Testis (tissue), 2 donors: Measurements from ENCODE around the gene MRPL32.

ENCODE experiments used
- POLR2A ChIP-seq: fragments of 450-650 bp; IDR thresholded peaks from one replicate; pipeline ENCODE4 v1.6.1; 2017; ENCODE audit warnings: antibody characterized with exemption, mild to moderate bottlenecking, moderate library complexity
- TF ChIP-seq, protein P1 (sequence below), 3 experiments: fragments of 450-650 bp in 2 of 3; fragments of 200-600 bp in 1 of 3; sonication (generic) in 1 of 3; IDR thresholded peaks; one replicate each; pipeline ENCODE4 v1.5.1; 2016 to 2019; ENCODE audit warnings: antibody characterized with exemption in 3 of 3, mild to moderate bottlenecking in 2 of 3, moderate library complexity in 1 of 3

DNA sequence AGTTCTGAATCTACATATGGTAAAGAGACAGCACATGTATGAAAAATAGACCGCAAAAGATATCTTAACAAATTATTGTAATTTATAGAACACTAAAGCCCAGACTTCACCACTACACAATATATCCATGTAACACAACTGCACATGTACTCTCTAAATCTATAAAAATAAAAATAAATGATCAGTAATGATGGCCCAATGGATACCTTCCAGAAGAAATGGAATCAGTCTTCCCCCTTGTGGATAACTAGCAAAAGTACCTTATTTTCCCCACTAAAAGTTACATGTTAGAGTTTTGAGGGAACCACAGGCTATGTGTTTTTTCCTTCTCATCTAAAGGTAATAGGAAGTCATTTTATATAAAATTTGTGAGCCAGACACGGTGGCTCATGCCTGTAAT is 46.0 kb upstream of the MRPL32 start:
- TF ChIP-seq, protein P1, sequence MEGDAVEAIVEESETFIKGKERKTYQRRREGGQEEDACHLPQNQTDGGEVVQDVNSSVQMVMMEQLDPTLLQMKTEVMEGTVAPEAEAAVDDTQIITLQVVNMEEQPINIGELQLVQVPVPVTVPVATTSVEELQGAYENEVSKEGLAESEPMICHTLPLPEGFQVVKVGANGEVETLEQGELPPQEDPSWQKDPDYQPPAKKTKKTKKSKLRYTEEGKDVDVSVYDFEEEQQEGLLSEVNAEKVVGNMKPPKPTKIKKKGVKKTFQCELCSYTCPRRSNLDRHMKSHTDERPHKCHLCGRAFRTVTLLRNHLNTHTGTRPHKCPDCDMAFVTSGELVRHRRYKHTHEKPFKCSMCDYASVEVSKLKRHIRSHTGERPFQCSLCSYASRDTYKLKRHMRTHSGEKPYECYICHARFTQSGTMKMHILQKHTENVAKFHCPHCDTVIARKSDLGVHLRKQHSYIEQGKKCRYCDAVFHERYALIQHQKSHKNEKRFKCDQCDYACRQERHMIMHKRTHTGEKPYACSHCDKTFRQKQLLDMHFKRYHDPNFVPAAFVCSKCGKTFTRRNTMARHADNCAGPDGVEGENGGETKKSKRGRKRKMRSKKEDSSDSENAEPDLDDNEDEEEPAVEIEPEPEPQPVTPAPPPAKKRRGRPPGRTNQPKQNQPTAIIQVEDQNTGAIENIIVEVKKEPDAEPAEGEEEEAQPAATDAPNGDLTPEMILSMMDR (IDR thresholded peaks at IDR 0.05): peak in 1 of 3 experiments; percentile 33
- no peak for TF ChIP-seq POLR2A
